Muscle of arm (tissue), 12 donors: ENCODE data around the gene MAEA. TPM values are rescaled to one million over a fixed set of nuclear protein-coding genes. Genes with fewer than 3 reads are reported as not detected.

Experiments
- DNase-seq: peaks from one replicate; pipeline ENCODE4 v3.0.0-alpha.2; 2013
- polyA plus RNA-seq, 12 donors: library from polyadenylated mRNA; unstranded; fragments of 120-200 nt; gene quantifications; one replicate each; pipeline ENCODE4 v1.2.1, GENCODE V29; 2013; ENCODE audit not compliant: insufficient read length in 12 of 12

Gene MAEA
- polyA plus RNA-seq, 12 donors: 27.3 to 58.0 (median 35.1) TPM; not detected in 1

DNA sequence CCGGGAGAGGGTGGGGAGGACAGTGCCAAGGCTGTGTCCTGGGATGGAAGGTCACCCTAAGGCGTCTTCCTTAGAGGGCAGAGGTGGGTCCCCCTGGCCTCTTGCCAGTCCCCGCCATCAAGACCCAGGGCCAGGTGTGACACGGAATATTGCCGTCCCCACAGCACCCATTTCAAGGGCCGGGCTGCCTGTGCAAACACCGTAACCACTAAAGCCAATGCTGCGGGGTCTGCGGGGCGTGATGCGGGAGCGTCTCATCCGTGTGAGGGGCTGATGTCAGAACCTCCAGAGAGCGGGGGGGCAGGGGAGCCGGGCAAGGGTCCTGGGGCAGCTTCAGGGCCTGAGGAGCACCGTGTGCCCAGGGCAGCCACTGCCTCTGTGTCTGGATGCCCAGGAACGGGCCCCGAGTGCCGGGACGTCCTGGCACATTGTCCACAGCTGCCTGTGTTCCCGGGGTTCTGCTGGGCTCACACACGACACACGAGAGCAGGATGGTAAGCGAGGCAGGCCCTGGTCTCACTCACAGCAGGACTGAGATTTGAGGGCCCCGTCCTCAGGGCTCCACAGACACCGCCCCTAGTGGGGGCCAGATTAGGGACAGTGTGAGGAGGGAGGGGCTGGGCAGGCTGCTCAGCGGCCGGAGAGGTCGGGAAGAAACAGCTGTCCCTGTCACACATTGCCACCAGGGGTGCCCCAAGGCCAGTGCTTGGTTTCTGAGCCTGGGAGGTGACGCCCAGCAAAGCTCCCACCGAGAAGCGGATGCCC is 87.3 kb downstream of the MAEA start:
- peak; percentile 17 for DNase-seq

DNA sequence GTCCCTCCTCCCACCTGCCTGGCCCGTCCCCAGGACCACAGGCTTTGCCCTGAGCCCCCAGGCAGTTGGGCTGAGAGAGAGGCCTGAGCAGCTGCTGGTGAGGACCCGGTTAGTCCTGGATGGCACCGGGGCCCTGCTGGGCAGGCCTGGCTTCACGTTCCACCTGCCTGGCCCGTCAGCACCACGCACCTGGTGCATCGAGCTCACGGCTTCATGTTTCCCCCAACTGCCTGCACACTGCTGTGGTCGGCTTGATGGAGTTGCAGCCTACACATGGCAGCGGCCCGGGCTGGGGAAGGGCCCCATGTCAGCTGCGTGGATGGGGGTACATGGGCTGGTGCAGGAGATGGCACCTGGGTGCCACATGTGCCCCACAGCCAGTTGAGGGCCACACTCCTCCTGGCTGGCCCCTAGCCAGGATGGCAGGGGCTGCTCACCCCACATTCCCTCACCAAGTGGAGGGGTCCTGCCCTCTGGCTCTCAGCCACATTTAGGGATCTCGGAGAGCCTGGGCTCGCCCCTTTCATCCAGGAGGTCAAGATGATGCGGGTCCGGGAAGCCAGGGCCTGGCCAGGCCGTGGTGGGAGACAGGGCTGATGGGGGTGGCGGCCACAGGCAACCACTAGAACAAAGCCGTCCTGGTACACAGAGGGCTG is 88.0 kb downstream of the MAEA start:
- no peak for DNase-seq

DNA sequence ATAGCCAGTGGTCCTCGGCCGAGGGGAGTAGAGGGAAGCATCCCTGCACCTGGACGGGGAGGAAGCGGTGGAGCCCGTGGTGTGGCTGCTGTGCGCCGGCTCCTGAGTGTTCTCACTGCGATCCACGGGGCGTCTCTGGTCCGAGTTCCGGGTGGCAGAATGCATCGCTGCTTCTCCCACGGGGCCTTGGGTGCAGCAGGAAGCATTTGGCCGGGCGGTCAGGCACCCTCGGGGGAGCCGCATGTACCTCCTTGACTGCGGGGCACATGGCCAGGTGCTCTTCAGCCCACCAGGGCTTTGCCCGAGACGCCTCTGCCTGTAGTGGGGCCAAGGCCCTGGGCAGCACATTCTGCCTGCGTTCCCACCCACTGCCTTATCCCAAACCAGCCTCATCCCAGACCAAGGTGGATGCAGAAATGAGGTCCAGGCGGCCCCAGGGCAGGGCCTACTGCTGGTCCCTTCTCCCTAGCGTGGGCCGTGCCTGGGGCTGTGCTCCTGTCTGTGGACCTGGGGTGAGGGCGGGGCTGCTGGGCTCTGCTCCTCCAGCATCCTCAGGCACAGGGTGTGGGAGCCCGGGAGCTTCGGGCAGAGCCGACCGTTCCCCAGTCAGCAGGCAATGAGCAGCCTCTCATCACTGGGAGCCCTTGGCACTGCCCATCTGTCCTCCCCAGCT is 89.0 kb downstream of the MAEA start:
- DNase-seq: no peak

DNA sequence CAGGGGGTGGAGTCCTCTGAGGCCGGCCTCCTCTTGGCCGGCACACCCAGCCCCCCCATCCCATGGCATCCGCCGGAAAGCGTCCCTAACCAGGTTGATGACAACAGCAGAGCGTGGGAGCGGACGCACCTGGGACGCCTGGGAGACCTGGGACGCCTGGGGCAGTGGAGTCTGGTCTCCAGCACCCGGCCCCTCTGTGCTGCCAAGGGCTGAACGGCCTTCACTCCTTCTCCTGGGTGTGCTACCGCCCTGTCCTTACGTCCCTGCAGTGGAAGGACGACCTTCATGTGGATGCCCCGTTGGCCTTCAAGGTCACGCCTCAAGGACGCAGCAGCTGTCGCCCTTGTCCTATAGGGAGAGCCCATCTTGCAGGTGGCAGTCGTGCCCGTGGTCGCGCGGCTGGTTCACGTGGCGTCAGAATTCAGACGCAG is 89.7 kb downstream of the MAEA start:
- DNase-seq: no peak

DNA sequence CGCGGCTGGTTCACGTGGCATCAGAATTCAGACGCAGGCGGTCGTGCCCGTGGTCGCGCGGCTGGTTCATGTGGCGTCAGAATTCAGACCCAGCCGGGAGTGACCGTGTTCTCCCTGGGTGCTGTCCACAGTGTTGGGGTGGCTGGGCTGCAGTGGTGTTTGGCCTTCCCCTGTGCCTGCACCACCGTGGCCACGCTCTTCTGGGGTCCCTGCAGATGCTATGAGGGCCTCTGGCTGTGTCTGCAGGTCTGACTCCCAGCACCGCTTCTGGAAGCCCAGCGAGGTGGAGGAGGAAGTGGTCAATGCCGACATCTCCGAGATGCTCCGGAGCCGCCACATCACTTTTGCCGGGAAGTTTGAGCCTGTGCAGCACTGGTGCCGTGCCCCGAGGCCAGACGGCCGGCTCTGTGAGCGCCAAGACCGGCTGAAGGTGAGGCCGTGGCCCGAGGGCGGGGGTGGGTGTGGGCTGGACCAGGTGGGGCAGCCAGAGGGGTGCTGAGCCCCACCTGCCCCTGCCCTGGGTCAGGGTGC is 90.2 kb downstream of the MAEA start:
- no peak for DNase-seq

DNA sequence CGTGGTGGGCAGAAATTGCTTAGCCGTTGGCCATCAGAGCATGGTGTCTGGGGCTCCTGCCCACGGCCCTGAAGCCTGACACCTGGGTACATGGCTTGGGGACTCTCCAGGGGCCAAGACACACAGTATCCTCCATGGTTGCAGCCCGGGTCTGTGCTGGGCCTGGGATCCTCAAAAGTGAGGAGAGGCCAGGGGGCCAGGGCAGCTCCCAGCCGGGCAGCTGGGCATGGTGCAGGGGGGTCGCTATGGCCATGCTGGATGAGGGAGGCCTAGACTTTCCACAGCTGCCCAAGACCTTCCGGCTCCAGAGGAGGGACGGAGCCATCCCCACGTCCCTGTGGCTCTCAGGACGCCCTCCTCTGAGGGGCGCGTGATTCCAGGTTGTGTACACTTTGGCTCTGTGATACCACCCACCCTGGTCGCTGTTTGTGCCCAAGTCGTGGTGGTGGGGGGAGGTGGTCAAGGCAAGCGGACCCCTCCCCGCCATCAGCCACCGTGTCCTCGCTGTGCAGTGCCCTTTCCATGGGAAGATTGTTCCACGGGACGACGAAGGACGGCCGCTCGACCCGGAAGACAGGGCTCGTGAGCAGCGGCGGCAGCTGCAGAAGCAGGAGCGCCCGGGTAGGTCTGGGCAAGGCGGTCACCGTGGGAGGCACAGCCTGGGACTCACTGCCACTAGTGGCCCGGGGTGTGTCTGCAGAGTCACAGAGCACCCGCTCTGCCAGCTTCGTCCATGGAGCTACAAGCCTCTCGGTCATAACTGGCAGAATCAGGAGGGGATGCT is 90.9 kb downstream of the MAEA start:
- DNase-seq: no peak

DNA sequence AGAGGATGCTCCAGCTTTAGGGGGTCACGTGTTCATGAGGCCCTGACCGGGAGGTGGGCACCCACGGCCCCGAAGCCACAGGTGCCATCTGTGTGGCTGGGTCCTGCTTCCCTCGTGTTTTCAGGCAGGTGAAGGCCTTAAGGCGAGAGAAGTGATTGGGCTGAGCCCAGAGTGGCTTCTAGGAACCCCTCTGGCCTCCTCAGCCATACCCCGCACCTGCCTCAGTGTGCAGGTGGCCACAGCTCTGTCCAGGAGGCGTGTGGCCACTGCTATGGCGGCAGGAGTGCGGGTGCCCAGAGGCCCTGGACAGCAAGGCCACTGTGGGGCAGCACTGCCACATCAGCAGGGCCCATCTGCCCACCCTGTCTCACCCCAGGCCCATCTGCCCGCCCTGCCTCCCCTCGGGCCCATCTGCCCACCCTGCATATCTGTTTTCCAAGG is 91.5 kb downstream of the MAEA start:
- DNase-seq: no peak

DNA sequence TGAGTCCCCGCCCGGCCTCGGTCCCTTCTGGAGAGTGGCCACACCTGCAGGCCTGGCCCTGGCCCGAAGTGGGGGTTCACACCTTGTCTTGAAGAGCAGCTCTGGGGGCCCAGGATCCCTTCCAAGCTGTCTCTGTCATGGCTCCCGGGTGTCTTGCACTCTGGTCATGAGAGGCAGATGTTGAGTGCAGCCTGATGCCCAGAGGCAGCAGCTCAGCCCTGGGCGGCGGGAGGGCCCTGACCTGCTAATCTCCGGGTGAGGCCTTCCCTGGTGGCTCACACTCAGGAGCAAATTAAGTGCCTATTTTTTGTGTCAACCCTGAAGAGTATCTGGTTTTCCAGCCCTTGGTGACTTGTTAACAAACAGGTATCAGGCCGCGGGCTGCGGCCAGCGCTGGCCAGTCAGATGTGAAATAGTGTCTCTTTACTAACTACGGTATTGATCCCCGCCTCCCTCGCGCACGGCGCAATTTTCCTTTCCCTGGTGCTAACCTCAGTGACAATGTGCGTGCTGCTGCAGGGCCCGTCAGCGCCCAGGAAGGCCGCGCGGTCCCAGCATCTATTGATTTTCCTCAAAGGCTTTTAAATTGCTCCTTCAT is 92.4 kb downstream of the MAEA start:
- no peak for DNase-seq

DNA sequence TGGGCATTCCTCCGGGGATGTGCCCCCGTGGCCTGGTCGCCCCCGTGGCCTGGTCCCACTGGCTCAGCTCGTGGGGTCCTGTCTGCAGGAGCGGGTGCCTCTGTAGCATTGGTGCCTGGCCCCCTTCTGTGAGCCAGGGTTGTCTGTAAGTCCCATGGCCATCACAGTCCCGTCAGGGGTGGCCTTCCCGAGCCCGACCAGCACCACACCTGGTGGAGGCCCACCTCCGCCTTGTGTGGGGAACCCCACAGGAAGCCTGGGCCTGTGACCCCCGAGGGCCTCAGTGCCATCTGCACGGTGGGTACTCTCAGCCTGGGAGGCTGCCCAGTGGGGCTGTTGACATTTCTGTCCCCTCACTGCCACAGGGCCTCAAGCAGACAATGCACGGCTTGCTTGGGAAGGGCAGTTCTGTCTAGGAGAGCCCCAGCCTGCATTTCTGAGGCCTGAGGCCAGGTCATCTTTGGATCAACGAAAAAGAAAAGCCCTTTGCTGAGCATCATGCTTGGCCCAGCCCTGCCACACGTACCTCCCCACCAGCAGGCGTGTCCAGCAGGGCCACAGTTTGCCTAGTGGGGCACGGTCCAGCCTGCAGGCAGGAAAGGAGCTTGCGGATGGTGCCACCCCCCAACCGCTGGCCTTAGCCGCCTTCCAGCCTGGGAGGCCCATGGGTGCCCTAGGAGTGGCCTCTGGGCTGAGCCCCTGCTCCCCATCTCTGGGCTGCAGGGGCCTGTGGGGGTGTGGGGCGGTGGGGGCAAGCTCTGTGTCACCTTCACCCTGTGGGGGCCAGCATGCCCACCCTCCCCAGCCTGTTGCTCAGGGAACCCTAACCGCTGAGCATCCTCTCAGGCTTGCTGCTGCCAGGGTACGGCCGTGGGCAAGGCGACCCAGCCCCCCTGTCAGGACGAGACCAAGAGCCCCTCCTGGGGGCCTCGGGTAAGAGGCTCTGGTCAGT is 93.4 kb downstream of the MAEA start:
- DNase-seq: no peak

DNA sequence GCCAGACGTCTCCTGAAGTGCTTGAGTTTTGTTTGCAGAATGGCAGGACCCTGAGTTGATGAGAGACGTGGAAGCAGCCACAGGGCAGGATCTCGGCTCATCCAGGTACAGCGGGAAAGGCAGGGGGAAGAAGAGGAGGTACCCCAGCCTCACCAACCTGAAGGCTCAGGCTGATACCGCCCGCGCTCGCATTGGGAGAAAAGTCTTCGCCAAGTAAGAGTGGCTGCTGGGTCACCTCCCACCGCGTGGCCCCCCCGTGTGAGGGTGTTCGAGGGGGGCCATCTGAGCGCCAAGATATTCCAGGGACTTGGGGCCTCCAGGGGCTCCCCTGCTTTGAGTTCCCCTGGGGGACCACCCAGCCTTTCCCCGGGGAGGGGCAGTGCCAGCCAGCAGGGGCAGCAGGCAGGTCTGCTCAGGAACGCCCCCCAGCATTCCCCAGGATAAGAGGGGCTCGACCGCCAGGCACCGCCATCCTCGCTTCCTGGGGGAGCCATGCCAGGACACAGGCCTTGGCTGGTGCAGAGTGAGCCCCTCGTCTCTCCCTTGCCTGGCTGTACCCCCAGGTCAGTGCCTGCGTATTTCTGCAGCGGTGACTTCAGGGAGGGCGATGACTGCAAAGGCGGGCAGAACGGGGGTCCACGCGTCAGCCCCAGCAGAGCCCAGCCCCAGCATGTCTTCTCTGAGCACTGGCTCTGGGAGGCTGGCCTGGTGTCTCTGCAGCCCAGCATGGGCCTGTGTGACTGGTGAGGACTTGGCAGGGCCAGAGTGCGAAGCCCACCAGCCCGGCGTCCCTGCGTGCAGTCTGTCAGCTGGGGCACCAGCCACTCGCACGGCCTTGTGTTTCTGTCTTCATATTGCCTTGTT is 94.3 kb downstream of the MAEA start:
- DNase-seq: no peak

DNA sequence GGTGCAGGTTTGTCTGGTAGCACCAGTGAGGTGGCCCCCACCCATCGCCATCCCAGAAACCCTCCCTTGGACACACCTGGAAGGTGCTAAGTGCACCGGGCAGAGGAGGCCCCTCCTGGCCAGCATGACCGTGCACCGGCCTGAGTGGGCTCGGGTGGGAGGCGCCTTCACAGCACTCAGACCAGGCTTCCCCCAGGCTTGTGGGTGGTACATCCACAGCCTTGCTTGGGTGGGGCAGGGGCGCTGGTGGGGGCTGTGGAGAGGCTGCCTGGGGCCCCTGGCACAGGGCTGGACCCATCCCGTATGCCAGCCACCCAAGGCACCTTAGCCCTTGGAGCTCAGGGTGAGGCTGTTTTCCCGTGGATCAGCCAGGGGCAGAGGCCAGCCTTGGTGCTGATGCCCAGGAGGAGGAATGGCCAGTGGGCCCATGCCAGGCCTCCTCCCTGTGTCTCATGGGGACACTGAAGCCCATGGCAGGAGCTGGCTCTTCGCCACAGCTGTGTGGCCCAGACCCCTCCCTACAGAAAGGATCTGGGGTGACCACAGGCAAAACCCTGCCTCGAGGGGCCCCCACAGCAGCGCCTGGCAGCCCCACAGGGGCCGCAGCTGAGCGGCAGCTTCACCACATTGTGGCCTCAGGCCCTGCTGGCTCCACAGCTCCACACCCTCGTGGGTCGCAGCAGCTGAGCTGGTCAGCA is 95.1 kb downstream of the MAEA start:
- no peak for DNase-seq

DNA sequence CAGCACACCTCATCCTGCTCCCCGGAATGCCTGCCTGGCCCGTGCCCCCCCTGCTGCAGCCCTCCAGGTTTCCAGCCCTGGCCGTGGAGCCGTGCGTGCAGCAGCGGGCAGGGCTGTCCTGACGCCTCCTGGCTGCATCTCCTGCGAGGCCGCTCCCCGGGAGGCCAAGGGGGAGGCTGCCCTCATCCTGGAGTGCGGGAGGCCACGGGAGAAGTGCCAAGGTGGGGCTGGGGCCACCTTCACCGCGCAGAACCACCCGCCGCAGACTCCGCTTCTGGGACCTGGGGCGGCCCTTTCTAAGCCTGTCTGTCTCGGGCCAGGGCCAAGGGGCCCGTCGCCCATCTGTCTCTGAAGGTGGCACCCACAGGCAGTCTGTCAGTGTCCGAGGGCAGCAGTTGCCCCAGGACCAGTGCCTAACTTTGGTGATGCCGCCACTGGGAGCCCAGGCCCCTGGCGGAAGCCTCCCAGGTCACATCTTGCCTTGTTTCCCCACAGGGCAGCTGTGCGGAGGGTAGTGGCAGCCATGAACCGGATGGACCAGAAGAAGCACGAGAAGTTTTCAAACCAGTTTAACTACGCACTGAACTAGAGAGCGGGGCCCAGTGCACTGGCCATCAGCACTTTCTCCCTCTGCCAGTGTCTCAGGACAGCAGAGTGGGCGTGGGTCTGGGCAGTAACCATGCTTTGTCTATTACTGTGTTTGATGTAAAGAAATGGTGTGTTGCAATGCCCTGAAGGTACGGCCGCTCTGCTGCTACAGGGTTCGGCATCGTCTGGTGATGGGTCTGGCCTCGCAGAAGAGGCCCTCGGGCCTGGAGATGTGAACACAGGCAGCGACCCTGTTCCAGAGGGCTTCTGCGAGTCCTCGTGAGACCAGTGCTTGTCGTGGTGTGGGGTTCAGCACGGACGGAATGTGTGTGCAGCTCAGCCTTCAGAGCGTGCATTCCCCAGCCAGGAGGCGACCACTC is 96.0 kb downstream of the MAEA start:
- DNase-seq: no peak

Other genes with a start within 250 kb of the MAEA start
- gene RNF212, start 176.3 kb upstream of the MAEA start, polyA plus RNA-seq: 1 to 10 TPM in 11 of 12 donors, not detected in 1; 2.3 to 10.0 (median 3.7) TPM
- gene SPON2, start 117.3 kb upstream of the MAEA start, polyA plus RNA-seq: 10 to 100 TPM in 11 of 12 donors, not detected in 1; 32.9 to 86.0 (median 45.5) TPM
- gene CTBP1, start 40.8 kb upstream of the MAEA start, polyA plus RNA-seq: 1,000 to 10,000 TPM in 1 of 12 donors, 100 to 1,000 TPM in 3, 10 to 100 TPM in 8; 78.0 to 2,748 (median 94.9) TPM
- 10 to 100 TPM in 5 of 12 donors, 1 to 10 TPM in 6, not detected in 1; 4.9 to 21.4 (median 9.3) TPM for gene UVSSA, start 57.3 kb downstream of the MAEA start, polyA plus RNA-seq
- not detected for gene NKX1-1, start 116.6 kb downstream of the MAEA start, polyA plus RNA-seq